Endodermal cell (in vitro differentiated cells): ENCODE results near the gene ANKRD22. TPM values are rescaled to one million over a fixed set of nuclear protein-coding genes. Genes with fewer than 3 reads are reported as not detected.

Source experiments
- DNase-seq: peaks from one replicate; pipeline ENCODE4 v3.0.0-alpha.2; 2017
- H3K27ac ChIP-seq: 2 replicates; pipeline ENCODE4 v1.5.1; 2013; ENCODE audit warnings: mild to moderate bottlenecking, low read depth, low read length, moderate library complexity
- H3K27me3 ChIP-seq: 2 replicates; pipeline ENCODE4 v1.6.1; 2013; ENCODE audit warnings: mild to moderate bottlenecking, low read length, moderate library complexity; ENCODE audit not compliant: insufficient read depth, control insufficient read depth, poor library complexity, severe bottlenecking
- H3K36me3 ChIP-seq: 2 replicates; pipeline ENCODE4 v1.7.0; 2013; ENCODE audit warnings: mild to moderate bottlenecking, low read length, moderate library complexity; ENCODE audit not compliant: control insufficient read depth, insufficient read depth
- H3K4me1 ChIP-seq: one replicate; pipeline ENCODE4 v1.7.0; 2013; ENCODE audit warnings: low read length; ENCODE audit not compliant: control insufficient read depth, insufficient read depth
- H3K4me3 ChIP-seq: 2 replicates; pipeline ENCODE4 v1.5.1; 2013; ENCODE audit warnings: mild to moderate bottlenecking, low read length, moderate library complexity
- H3K9ac ChIP-seq: 2 replicates; pipeline ENCODE4 v1.6.1; 2013; ENCODE audit warnings: mild to moderate bottlenecking, low read length, moderate library complexity; ENCODE audit not compliant: poor library complexity, severe bottlenecking; ENCODE audit errors: extremely low read depth
- H3K9me3 ChIP-seq: 2 replicates; pipeline ENCODE4 v1.6.1; 2013; ENCODE audit warnings: mild to moderate bottlenecking, low read length, moderate library complexity; ENCODE audit not compliant: control insufficient read depth
- H3K27ac Mint-ChIP-seq: 2 replicates; pipeline ENCODE4 v1.8.0; 2020; ENCODE audit warnings: mixed read lengths
- H3K27me3 Mint-ChIP-seq: 2 replicates; pipeline ENCODE4 v1.8.0; 2021; ENCODE audit warnings: mild to moderate bottlenecking, mixed read lengths; ENCODE audit not compliant: insufficient read depth
- H3K36me3 Mint-ChIP-seq: 2 replicates; pipeline ENCODE4 v1.8.0; 2020; ENCODE audit warnings: low read depth, mixed read lengths
- H3K4me1 Mint-ChIP-seq: 2 replicates; pipeline ENCODE4 v1.8.0; 2020; ENCODE audit warnings: mixed read lengths
- H3K4me3 Mint-ChIP-seq: 2 replicates; pipeline ENCODE4 v1.8.0; 2020; ENCODE audit warnings: mild to moderate bottlenecking, moderate library complexity, mixed read lengths
- H3K9me3 Mint-ChIP-seq: 2 replicates; pipeline ENCODE4 v1.8.0; 2020; ENCODE audit warnings: mild to moderate bottlenecking, mixed read lengths
- CTCF ChIP-seq: fragments of 200-600 bp; sonication (generic); conservative IDR thresholded peaks from 2 replicates; pipeline ENCODE4 v1.5.0; 2021; ENCODE audit warnings: antibody characterized with exemption, mild to moderate bottlenecking
- WGBS, 2 experiments: methylation state at CpG; one replicate each; pipeline versions ENCODE4 v1.1.5 to v1.1.7; 2013; ENCODE audit warnings: missing lambda C conversion rate in 2 of 2, mixed read lengths in 1 of 2; ENCODE audit not compliant: insufficient coverage in 1 of 2, insufficient read length in 1 of 2; 5-methylcytosine and 5-hydroxymethylcytosine counted together
- total RNA-seq, 2 donors: library from RNA; stranded (reverse); fragmentation: NEBNext Ultra II Directional in 1 of 2; extraction: Animal tissue kit (Norgen Biotek cat#: 25700) in 1 of 2; gene quantifications; 2 replicates in 1 of 2; 3 replicates in 1 of 2; pipeline ENCODE4 v1.2.1, GENCODE V29; 2021

The ANKRD22 gene
- total RNA-seq, 2 donors from 2014 or later = not detected

DNA sequence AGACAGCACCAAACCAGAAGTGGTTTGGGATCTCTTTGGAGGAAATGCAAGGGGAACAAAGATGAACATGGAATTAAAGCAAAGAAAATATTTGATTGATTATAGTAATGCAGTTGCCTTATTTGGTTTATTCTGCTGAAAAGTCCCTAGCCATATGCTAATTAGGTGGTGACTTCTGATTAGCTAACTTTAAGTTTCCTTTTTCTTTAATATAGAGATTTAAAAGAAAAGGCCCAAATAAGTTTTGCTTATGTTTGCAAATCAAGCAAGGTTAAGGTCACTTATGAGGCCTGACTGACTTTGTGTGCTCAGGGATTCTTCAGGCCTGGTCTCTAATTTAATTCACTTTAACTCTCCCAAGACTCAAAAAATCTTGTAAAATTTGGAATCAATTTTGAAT is 6.2 kb upstream of the ANKRD22 start:
- Mint-ChIP-seq H3K36me3 (no peaks in the 10 kb centered on the region), H3K4me3 (no peak overlapping the region), H3K27me3 (peaks cover 9% of the 10 kb centered on the region), H3K4me1 (peaks cover 8% of the 10 kb centered on the region), H3K27ac (no peak overlapping the region), H3K9me3 (no peaks in the 10 kb centered on the region)
- Histone ChIP-seq H3K4me1 (no peaks in the 10 kb centered on the region), H3K9ac (no peak overlapping the region), H3K27ac (no peak overlapping the region), H3K4me3 (no peak overlapping the region), H3K36me3 (no peaks in the 10 kb centered on the region), H3K27me3 (peaks cover 23% of the 10 kb centered on the region), H3K9me3 (no peaks in the 10 kb centered on the region)
- DNase-seq = no peak
- TF ChIP-seq CTCF = no peak

- Histone ChIP-seq H3K9ac (no peak overlapping the region), H3K4me1 (no peaks in the 10 kb centered on the region), H3K36me3 (no peaks in the 10 kb centered on the region), H3K27me3 (peaks cover 22% of the 10 kb centered on the region), H3K9me3 (no peaks in the 10 kb centered on the region), H3K4me3 (no peak overlapping the region), H3K27ac (no peak overlapping the region)
- no peaks in the 10 kb centered on the region for H3K9me3 Mint-ChIP-seq
- H3K36me3 Mint-ChIP-seq = no peaks in the 10 kb centered on the region
- no peak for DNase-seq
- 72 to 92% methylated on average over 2 to 3 of the region's 3 CpGs for WGBS, 2 experiments
- H3K27me3 Mint-ChIP-seq = peaks cover 7% of the 10 kb centered on the region
- TF ChIP-seq CTCF = no peak
- H3K4me1 Mint-ChIP-seq = peaks cover 8% of the 10 kb centered on the region
- no peak overlapping the region for H3K4me3 Mint-ChIP-seq
- no peak overlapping the region for H3K27ac Mint-ChIP-seq
These were observed 3.0 kb upstream of the ANKRD22 start for GRCh38 chr10:88854684-88855083.

DNA sequence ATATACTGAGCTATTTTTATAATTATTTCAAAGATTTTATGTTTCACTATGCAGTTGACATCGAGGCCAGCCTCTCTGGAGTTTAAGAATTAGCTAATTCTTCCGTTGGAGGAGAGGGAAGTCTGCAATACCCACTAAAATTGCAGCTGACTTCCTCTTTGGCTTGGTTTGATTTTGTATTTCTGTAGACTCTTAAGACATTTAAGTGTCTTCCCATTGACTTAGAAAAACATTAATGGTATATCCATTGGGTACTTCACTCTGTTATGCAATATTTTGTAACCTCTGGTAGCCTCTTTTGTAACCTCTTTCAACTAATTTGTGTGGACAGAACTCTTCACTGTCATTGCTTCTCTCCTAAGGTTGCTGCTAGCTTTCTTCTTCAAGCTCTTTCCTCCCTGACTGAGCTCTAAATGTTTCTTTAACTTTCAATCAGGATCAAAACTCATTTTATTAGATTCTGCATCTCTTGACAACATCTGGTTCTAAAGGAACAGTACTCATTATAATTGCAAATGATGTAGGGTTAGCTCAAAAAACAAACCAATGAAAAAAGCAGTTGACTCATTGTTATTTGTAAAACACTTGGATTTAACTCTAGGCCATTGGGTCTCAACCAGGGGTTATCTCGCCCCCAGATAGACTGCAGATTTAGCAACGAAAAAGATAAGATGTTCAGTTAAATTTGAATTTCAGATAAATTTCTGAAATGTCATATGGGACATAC is 1.7 kb upstream of the ANKRD22 start:
- Histone ChIP-seq H3K27ac (no peak overlapping the region), H3K4me3 (no peak overlapping the region), H3K36me3 (no peaks in the 10 kb centered on the region), H3K9me3 (no peaks in the 10 kb centered on the region), H3K4me1 (no peaks in the 10 kb centered on the region), H3K27me3 (peaks cover 27% of the 10 kb centered on the region), H3K9ac (no peak overlapping the region)
- TF ChIP-seq CTCF = no peak
- no peak overlapping the region for H3K27ac Mint-ChIP-seq
- peaks cover 8% of the 10 kb centered on the region for H3K4me1 Mint-ChIP-seq
- H3K4me3 Mint-ChIP-seq = no peak overlapping the region
- no peak for DNase-seq
- peaks cover 7% of the 10 kb centered on the region for H3K27me3 Mint-ChIP-seq
- no peaks in the 10 kb centered on the region for H3K9me3 Mint-ChIP-seq
- no peaks in the 10 kb centered on the region for H3K36me3 Mint-ChIP-seq
- 87% methylated on average over 4 of the region's 4 CpGs; no CpG with 5 or more reads in 1 of the 2 experiments for WGBS, 2 experiments
